GM06990 (cell line): ENCODE measurements around the gene LAPTM5.

ENCODE experiments used
- DNase-seq: peaks from one replicate; pipeline ENCODE4 v3.0.0-alpha.2; 2011; ENCODE audit not compliant: insufficient read length; ENCODE audit errors: extremely low read depth
- H3K27me3 ChIP-seq: replicated peaks from 2 replicates; pipeline ENCODE4 v1.6.0; 2011; ENCODE audit warnings: low read length; ENCODE audit not compliant: control insufficient read depth, insufficient read depth
- H3K36me3 ChIP-seq: 2 replicates; pipeline ENCODE4 v1.5.1; 2011; ENCODE audit warnings: low read length; ENCODE audit not compliant: control insufficient read depth, insufficient read depth
- H3K4me3 ChIP-seq: replicated peaks from 2 replicates; pipeline ENCODE4 v1.5.1; 2011; ENCODE audit warnings: low read depth, mild to moderate bottlenecking, control low read depth, low read length
- TF ChIP-seq, protein P1 (sequence below): IDR thresholded peaks from 2 replicates; pipeline ENCODE4 v1.5.1; 2011; ENCODE audit warnings: low read length, control low read depth, mild to moderate bottlenecking, inconsistent platforms; ENCODE audit not compliant: insufficient read depth, poor library complexity, severe bottlenecking

Gene LAPTM5

DNA sequence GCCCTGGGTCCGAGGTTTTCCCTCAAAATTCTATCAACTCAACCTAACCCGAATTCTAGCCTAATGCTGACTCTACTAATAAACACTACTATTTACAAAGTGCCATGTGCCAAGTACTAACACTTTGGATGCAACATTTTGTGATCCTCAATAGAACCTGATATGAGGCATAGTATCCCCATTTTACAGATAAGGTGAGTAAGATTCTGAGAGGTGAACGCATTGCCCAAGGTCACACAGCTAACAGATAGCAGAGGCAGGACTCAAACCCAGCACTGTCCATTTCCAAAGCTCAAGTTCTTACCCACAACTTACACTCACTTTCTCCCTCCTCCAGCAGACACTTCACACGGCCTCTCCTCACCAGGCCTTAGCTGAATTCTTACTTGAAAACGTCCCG is 46.0 kb upstream of the LAPTM5 start:
- H3K27me3 ChIP-seq, result peaks cover 1% of the 10 kb centered on the region
- no peaks in the 10 kb centered on the region for H3K36me3 ChIP-seq
- H3K4me3 ChIP-seq, result no peak overlapping the region
- no peak for DNase-seq
- TF ChIP-seq, protein P1, sequence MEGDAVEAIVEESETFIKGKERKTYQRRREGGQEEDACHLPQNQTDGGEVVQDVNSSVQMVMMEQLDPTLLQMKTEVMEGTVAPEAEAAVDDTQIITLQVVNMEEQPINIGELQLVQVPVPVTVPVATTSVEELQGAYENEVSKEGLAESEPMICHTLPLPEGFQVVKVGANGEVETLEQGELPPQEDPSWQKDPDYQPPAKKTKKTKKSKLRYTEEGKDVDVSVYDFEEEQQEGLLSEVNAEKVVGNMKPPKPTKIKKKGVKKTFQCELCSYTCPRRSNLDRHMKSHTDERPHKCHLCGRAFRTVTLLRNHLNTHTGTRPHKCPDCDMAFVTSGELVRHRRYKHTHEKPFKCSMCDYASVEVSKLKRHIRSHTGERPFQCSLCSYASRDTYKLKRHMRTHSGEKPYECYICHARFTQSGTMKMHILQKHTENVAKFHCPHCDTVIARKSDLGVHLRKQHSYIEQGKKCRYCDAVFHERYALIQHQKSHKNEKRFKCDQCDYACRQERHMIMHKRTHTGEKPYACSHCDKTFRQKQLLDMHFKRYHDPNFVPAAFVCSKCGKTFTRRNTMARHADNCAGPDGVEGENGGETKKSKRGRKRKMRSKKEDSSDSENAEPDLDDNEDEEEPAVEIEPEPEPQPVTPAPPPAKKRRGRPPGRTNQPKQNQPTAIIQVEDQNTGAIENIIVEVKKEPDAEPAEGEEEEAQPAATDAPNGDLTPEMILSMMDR, result no peak

- H3K27me3 ChIP-seq, result peaks cover 1% of the 10 kb centered on the region; the same call in 1 of the 2 replicates
- no peak overlapping the region for H3K4me3 ChIP-seq
- TF ChIP-seq, protein P1, result peak; percentile 98
- H3K36me3 ChIP-seq, result no peaks in the 10 kb centered on the region
- peak; percentile 60 for DNase-seq
These were observed 44.2 kb upstream of the LAPTM5 start for GRCh38 chr1:30801771-30802198.

DNA sequence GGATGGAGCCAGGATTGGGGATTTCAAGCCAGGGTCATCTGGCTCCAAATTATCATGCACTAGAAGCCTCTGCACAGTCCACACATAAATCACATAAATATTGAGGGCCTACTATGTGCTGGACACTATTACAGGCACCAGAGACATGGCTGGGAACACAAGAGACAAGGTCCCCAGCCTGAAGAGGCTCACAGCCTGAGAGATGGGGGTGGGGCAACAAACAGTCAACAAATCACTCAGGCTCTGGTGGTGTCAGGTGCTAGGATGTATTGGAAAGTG is 41.6 kb upstream of the LAPTM5 start:
- no peak for DNase-seq
- Histone ChIP-seq H3K36me3 (no peaks in the 10 kb centered on the region), H3K4me3 (no peak overlapping the region), H3K27me3 (no peaks in the 10 kb centered on the region)
- TF ChIP-seq, protein P1, result no peak

- Histone ChIP-seq H3K36me3 (no peaks in the 10 kb centered on the region), H3K27me3 (no peaks in the 10 kb centered on the region), H3K4me3 (no peak overlapping the region)
- no peak for DNase-seq
- TF ChIP-seq, protein P1, result no peak
These were observed 41.0 kb upstream of the LAPTM5 start for GRCh38 chr1:30798389-30799232.

DNA sequence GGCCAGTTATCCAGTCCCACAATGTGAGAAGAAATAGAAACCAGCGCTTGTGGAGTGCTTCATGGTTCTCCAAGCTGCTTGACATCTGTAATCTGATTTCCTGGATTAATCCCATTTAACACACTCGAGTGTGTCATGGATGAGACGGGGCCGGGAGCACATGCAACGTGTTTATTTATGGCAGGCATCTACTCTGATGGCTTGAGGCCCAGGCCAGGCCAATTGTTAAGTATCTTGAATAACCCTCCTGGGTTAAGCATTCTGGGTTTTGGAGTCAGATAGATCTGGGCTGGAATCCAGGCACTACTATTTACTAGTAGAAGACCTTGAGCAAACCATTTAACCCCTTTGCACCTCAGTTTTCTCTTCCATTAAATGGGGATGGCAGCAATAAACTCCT is 37.5 kb upstream of the LAPTM5 start:
- TF ChIP-seq, protein P1, result no peak
- DNase-seq, result no peak
- Histone ChIP-seq H3K36me3 (no peaks in the 10 kb centered on the region), H3K27me3 (peaks cover 2% of the 10 kb centered on the region; the same call in 1 of the 2 replicates), H3K4me3 (no peak overlapping the region)
